Measurements from ENCODE around the gene KRT17. TPM values are rescaled to one million over a fixed set of nuclear protein-coding genes. Genes with fewer than 3 reads are reported as not detected.

The KRT17 gene
- total RNA-seq, 6 donors from 2014 or later, result 0.78 to 33.3 (median 18.0) TPM

DNA sequence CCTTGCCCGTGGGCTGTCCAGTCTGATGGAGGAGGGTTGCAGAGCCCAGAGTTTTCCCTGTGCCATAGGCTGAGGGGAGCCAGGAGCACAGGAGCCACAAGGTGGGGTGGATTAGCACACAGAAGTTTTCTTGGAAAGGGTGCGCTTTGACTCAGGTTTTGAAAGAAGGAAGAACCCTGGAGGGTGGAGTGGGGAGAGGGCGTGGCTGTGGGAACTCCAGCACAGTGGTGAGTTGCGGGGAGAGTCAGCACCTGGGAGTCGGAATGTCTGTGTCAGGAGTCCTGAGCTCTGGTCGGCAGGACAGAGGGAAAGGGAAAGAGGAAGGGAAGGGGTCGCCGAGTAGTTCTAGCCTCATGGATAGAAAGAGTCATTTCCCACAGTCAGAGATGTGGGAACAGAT, 28.8 kb downstream of the KRT17 start:
- Histone ChIP-seq H3K27me3 (no peaks in the 10 kb centered on the region), H3K4me3 (no peak overlapping the region), H3K4me1 (no peaks in the 10 kb centered on the region), H3K9me3 (no peaks in the 10 kb centered on the region), H3K27ac (no peak overlapping the region), H3K36me3 (no peaks in the 10 kb centered on the region)
- ATAC-seq (ENCODE audit: low FRiP score in 2 of 2) (no peak), DNase-seq (no peak)
- no peak for TF ChIP-seq POLR2A (IDR thresholded peaks at IDR 0.05)
- TF ChIP-seq, protein P1, sequence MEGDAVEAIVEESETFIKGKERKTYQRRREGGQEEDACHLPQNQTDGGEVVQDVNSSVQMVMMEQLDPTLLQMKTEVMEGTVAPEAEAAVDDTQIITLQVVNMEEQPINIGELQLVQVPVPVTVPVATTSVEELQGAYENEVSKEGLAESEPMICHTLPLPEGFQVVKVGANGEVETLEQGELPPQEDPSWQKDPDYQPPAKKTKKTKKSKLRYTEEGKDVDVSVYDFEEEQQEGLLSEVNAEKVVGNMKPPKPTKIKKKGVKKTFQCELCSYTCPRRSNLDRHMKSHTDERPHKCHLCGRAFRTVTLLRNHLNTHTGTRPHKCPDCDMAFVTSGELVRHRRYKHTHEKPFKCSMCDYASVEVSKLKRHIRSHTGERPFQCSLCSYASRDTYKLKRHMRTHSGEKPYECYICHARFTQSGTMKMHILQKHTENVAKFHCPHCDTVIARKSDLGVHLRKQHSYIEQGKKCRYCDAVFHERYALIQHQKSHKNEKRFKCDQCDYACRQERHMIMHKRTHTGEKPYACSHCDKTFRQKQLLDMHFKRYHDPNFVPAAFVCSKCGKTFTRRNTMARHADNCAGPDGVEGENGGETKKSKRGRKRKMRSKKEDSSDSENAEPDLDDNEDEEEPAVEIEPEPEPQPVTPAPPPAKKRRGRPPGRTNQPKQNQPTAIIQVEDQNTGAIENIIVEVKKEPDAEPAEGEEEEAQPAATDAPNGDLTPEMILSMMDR (IDR thresholded peaks at IDR 0.05), result no peak
- no peak for TF ChIP-seq POLR2AphosphoS5 (IDR thresholded peaks at IDR 0.05)
- no peak for TF ChIP-seq EP300 (IDR thresholded peaks at IDR 0.05)
- 68 to 77% methylated on average over 8 of the region's 8 CpGs for WGBS, 2 donors

DNA sequence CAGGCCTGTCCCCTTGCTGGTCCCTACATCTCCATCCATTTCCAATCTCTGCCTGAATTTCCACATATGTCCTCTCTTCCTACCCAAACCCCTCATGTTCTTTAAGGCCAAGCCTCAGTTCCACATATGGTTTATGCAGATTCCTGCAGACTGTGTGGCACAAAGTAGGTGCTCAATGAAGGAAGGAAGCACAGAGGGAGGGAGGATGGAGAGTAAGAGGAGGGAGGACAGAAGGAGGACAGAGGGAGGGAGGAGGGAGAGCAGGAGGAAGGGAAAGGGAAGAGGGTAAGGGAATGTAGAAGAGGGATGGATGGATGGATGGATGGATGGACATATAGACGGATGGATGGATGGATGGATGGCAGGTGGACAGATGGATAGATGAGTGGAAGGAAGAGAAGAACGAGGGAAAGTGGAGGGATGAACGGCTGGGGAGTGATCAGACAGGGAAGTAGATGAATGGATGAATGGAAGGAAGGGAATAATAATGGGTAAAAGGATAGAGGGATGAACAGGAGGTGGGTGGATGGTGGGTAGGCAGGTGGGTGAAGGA, 29.9 kb downstream of the KRT17 start:
- no peak overlapping the region for H3K4me3 ChIP-seq
- H3K4me1 ChIP-seq, result no peaks in the 10 kb centered on the region
- DNase-seq, result no peak
- no peaks in the 10 kb centered on the region for H3K36me3 ChIP-seq
- ATAC-seq (ENCODE audit: low FRiP score in 2 of 2), result no peak
- WGBS, 2 donors, result 54 to 83% methylated on average over 3 of the region's 3 CpGs
- H3K27me3 ChIP-seq, result no peaks in the 10 kb centered on the region
- no peak overlapping the region for H3K27ac ChIP-seq
- TF ChIP-seq, protein P1 (IDR thresholded peaks at IDR 0.05), result no peak
- no peak for TF ChIP-seq POLR2A (IDR thresholded peaks at IDR 0.05)
- no peak for TF ChIP-seq EP300 (IDR thresholded peaks at IDR 0.05)
- no peak for TF ChIP-seq POLR2AphosphoS5 (IDR thresholded peaks at IDR 0.05)
- no peaks in the 10 kb centered on the region for H3K9me3 ChIP-seq

DNA sequence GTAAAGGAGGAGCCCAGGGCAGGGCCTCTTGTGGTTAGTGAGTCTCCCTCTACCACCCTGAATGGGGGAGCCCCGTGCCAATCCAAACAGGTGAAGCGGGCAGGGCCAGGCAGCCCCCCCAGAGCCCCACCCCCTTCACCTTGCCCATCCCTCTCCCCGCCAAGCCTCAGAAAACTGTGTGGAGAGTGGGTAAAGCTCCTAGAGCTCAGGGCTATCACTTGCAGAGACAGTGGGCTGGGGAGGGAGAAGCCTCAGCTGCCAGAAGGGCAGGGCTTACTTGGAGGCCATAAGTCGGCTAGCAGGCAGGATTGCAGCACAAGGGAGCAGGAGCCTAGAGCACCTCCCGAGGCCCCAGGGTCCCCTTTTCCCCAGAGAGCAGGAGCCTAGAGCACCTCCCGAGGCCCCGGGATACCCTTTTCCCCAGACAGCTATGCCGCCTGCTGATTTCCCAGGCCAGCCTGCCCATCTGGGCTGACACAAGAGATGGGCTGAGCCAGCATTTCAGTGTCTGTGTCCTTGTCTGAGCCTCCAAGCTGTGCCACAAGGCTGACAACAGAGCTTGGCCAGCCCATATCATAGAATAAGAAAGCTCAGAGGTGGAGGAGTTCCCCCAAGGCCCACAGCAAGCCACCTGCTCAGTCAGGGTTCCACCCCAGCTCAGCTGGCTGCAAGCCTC, 30.9 kb downstream of the KRT17 start:
- no peaks in the 10 kb centered on the region for H3K27me3 ChIP-seq
- 65 to 94% methylated on average over 3 to 8 of the region's 8 CpGs for WGBS, 2 donors
- ATAC-seq (ENCODE audit: low FRiP score in 2 of 2), result no peak

DNA sequence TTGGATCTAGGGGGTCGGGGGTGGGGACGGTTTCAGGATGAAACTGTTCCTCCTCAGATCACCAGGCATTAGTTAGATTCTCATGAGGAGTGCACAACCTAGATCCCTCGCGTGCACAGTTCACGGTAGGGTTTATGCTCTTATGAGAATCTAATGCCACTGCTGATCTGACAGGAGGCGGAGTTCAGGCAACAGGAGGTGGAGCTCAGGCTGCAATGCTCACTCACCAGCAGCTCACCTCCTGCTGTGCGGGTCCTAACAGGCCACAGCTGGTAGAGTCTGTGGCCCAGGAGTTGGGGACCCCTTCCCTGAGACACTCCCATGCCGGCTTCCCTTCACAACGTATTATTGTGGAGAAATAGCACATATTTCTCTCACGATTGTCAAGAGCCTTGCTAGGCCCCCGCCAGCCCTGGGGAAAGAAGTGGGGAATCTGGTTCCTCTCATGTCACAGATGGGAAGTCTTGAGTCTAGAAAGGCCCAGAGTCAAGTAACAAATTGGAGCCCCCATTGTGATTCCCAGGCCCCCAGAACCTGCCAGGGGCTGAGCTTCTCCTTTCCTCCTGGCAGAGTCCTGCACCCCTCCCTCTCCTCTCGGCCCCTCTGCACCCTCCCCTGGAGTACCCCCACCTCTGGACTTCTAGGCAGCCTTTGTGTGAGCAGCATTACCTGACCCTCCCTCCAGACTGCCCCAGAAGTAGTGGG, 31.6 kb downstream of the KRT17 start:
- H3K36me3 ChIP-seq, result no peaks in the 10 kb centered on the region
- no peaks in the 10 kb centered on the region for H3K27me3 ChIP-seq
- WGBS, 2 donors, result 77 to 80% methylated on average over 11 to 12 of the region's 12 CpGs
- no peak for DNase-seq
- ATAC-seq (ENCODE audit: low FRiP score in 2 of 2), result no peak
- H3K4me3 ChIP-seq, result no peak overlapping the region
- TF ChIP-seq, protein P1 (IDR thresholded peaks at IDR 0.05), result no peak
- TF ChIP-seq POLR2AphosphoS5 (IDR thresholded peaks at IDR 0.05), result no peak
- TF ChIP-seq EP300 (IDR thresholded peaks at IDR 0.05), result no peak
- TF ChIP-seq POLR2A (IDR thresholded peaks at IDR 0.05), result no peak
- H3K27ac ChIP-seq, result no peak overlapping the region
- no peaks in the 10 kb centered on the region for H3K9me3 ChIP-seq
- H3K4me1 ChIP-seq, result no peaks in the 10 kb centered on the region

More for the DNA sequence above, 30.9 kb downstream of the KRT17 start:
- no peak for DNase-seq
- no peak overlapping the region for H3K27ac ChIP-seq
- H3K9me3 ChIP-seq, result no peaks in the 10 kb centered on the region
- TF ChIP-seq POLR2AphosphoS5 (IDR thresholded peaks at IDR 0.05), result no peak
- TF ChIP-seq, protein P1 (IDR thresholded peaks at IDR 0.05), result no peak
- TF ChIP-seq POLR2A (IDR thresholded peaks at IDR 0.05), result no peak
- no peak for TF ChIP-seq EP300 (IDR thresholded peaks at IDR 0.05)
- H3K36me3 ChIP-seq, result no peaks in the 10 kb centered on the region
- H3K4me3 ChIP-seq, result no peak overlapping the region
- no peaks in the 10 kb centered on the region for H3K4me1 ChIP-seq
